ENCODE results near the gene OSBPL2.

The OSBPL2 gene

GRCh38 chr20:62303340-62304226 lies 65.3 kb downstream of the OSBPL2 start:
- no peak for DNase-seq

GRCh38 chr20:62304331-62305148 lies 66.2 kb downstream of the OSBPL2 start:
- no peak for DNase-seq

GRCh38 chr20:62305149-62305764 lies 66.9 kb downstream of the OSBPL2 start:
- no peak for DNase-seq

- no peak for DNase-seq
These were observed 67.6 kb downstream of the OSBPL2 start for GRCh38 chr20:62305765-62306413.

- no peak for DNase-seq
These were observed 68.3 kb downstream of the OSBPL2 start for GRCh38 chr20:62306414-62307187.

GRCh38 chr20:62307226-62308101 lies 69.1 kb downstream of the OSBPL2 start:
- DNase-seq, result no peak

- DNase-seq, result no peak
These were observed 69.9 kb downstream of the OSBPL2 start for GRCh38 chr20:62308102-62308822.

GRCh38 chr20:62309198-62309944 lies 71.0 kb downstream of the OSBPL2 start:
- no peak for DNase-seq

GRCh38 chr20:62309947-62310756 lies 71.8 kb downstream of the OSBPL2 start:
- DNase-seq, result no peak

- DNase-seq, result no peak
These were observed 72.4 kb downstream of the OSBPL2 start for GRCh38 chr20:62310757-62311121.

- DNase-seq, result no peak
These were observed 72.8 kb downstream of the OSBPL2 start for GRCh38 chr20:62311150-62311549.

- no peak for DNase-seq
These were observed 73.7 kb downstream of the OSBPL2 start for GRCh38 chr20:62311832-62312661.

- DNase-seq, result no peak
These were observed 74.3 kb downstream of the OSBPL2 start for GRCh38 chr20:62312662-62312977.

GRCh38 chr20:62313021-62313420 lies 74.7 kb downstream of the OSBPL2 start:
- DNase-seq, result no peak

GRCh38 chr20:62313460-62314338 lies 75.4 kb downstream of the OSBPL2 start:
- DNase-seq, result no peak

GRCh38 chr20:62314339-62314638 lies 76.0 kb downstream of the OSBPL2 start:
- no peak for DNase-seq

- no peak for DNase-seq
These were observed 76.5 kb downstream of the OSBPL2 start for GRCh38 chr20:62314711-62315302.

Data from activated T-cell treated with anti-CD3 and anti-CD28 coated beads, Interleukin-2, amount 50 U/mL, for 1 hour (primary cell).